ENCODE data around the gene KLF7.

GRCh38 chr2:207126724-207127308, 38.9 kb downstream of the KLF7 start:
- TF ChIP-seq CTCF (IDR thresholded peaks at IDR 0.05) = no peak
- no peak for TF ChIP-seq EZH2 (IDR thresholded peaks at IDR 0.05)

All from neural progenitor cell (in vitro differentiated cells).